T-cell (primary cell): ENCODE results near the gene IFNAR1. TPM values are rescaled to one million over a fixed set of nuclear protein-coding genes. Genes with fewer than 3 reads are reported as not detected.
A peak's percentile ranks its signal among the peaks of the same experiment; 100 is the strongest.

Experiments used
- ATAC-seq, 4 experiments: fragments of 200-7000 bp in 3 of 4; fragments of 150-1000 bp in 1 of 4; cut with Tn5 transposase; replicated peaks in 1 of 4; 1 replicate in 3 of 4; 2 replicates in 1 of 4; pipeline ENCODE4 v1.10.0; 2021; ENCODE audit warnings: moderate library complexity in 3 of 4, mild to moderate bottlenecking in 2 of 4, moderate number of reproducible peaks in 1 of 4
- CTCF ChIA-PET, 2 donors: fragments of 300-600 bp; sonication (Branson Sonifier 250); formaldehyde crosslinking; loops; one replicate each; lab custom pipeline; 2022; ENCODE audit warnings: antibody characterized with exemption in 2 of 2; lab: Charles Lee
- POLR2A ChIA-PET, 2 donors: fragments of 300-600 bp; sonication (Branson Sonifier 250); formaldehyde crosslinking; loops; one replicate each; lab custom pipeline; 2022; ENCODE audit warnings: antibody characterized with exemption in 2 of 2; lab: Charles Lee
- DNase-seq, 35 experiments: peaks; one replicate each; pipeline versions ENCODE4 v3.0.0 to v3.0.0-alpha.2; 2013 to 2023
- H3K27ac ChIP-seq: one replicate; pipeline ENCODE4 v1.5.1; 2013; ENCODE audit warnings: low read length
- H3K27me3 ChIP-seq, 2 experiments: replicated peaks in 1 of 2; 1 replicate in 1 of 2; 2 replicates in 1 of 2; pipeline versions ENCODE4 v1.6.1 to v1.7.0; 2013; ENCODE audit warnings: low read length in 1 of 2, mixed read lengths in 1 of 2; ENCODE audit not compliant: control insufficient read depth in 2 of 2, insufficient read depth in 2 of 2; ENCODE audit errors: extremely low read depth in 1 of 2
- H3K36me3 ChIP-seq, 2 donors: 1 replicate in 1 of 2; 2 replicates in 1 of 2; pipeline versions ENCODE4 v1.6.1 to v1.7.0; 2013; ENCODE audit warnings: low read length in 1 of 2; ENCODE audit not compliant: control insufficient read depth in 2 of 2, insufficient read depth in 1 of 2; ENCODE audit errors: extremely low read depth in 1 of 2
- H3K4me1 ChIP-seq, 2 experiments: 1 replicate in 1 of 2; 2 replicates in 1 of 2; pipeline versions ENCODE4 v1.6.1 to v1.7.0; 2013; ENCODE audit warnings: low read length in 2 of 2, mixed read lengths in 1 of 2; ENCODE audit not compliant: insufficient read depth in 2 of 2, control insufficient read depth in 1 of 2; ENCODE audit errors: extremely low read depth in 1 of 2
- H3K4me3 ChIP-seq, 2 donors: 1 replicate in 1 of 2; 2 replicates in 1 of 2; pipeline versions ENCODE4 v1.5.1 to v1.7.0; 2013; ENCODE audit warnings: mild to moderate bottlenecking in 2 of 2, low read length in 1 of 2, moderate library complexity in 1 of 2; ENCODE audit not compliant: control insufficient read depth in 1 of 2; ENCODE audit errors: extremely low read depth in 1 of 2
- H3K9me3 ChIP-seq: 2 replicates; pipeline ENCODE4 v1.7.0; 2013
- H3K27ac Mint-ChIP-seq, 2 donors: one replicate each; pipeline ENCODE4 v1.8.0; 2020 to 2021; ENCODE audit warnings: mild to moderate bottlenecking in 2 of 2, mixed read lengths in 2 of 2
- H3K27me3 Mint-ChIP-seq, 2 donors: one replicate each; pipeline ENCODE4 v1.8.0; 2021 to 2022; ENCODE audit warnings: mixed read lengths in 2 of 2
- H3K36me3 Mint-ChIP-seq: one replicate; pipeline ENCODE4 v1.8.0; 2021; ENCODE audit warnings: mixed read lengths
- H3K4me1 Mint-ChIP-seq, 3 donors: one replicate each; pipeline ENCODE4 v1.8.0; 2020 to 2022; ENCODE audit warnings: mixed read lengths in 3 of 3, mild to moderate bottlenecking in 1 of 3
- H3K4me3 Mint-ChIP-seq, 3 donors: one replicate each; pipeline ENCODE4 v1.8.0; 2020 to 2022; ENCODE audit warnings: mild to moderate bottlenecking in 3 of 3, mixed read lengths in 3 of 3, moderate library complexity in 3 of 3
- H3K9me3 Mint-ChIP-seq, 3 donors: one replicate each; pipeline ENCODE4 v1.8.0; 2020 to 2022; ENCODE audit warnings: mixed read lengths in 3 of 3
- WGBS: methylation state at CpG from one replicate; pipeline ENCODE4 v1.1.5; 2013; ENCODE audit warnings: missing lambda C conversion rate; ENCODE audit not compliant: insufficient coverage; 5-methylcytosine and 5-hydroxymethylcytosine counted together
- total RNA-seq, 35 experiments: library from RNA in 6 of 35; stranded (reverse) in 6 of 35; fragments of 120-200 nt in 1 of 35; gene quantifications; one replicate each; pipeline versions ENCODE4 v1.2.1 to v1.2.4 and lab custom pipeline; 2013 to 2026

The IFNAR1 gene
- total RNA-seq, 5 donors from 2014 or later (not counting 1 experiment from before 2014, with no cell fraction given), result 22.1 to 51.1 (median 45.6) TPM

DNA sequence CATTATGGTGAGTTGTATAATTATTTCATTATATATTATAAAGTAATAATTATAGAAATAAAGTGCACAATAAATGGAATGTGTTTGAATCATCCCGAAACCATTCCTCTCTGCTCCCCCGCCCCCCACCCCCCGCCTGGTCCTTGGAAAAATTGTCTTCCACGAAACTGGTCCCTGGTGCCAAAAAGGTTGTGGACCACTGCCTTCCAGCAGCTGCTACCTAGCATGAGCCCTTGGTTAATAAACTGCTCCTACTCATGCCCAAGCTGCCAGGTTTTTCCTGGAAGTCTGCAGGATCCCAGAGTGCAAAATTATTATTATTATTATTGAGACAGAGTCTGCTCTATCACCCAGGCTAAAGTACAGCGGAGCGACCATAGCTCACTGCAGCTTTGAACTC lies 71.7 kb downstream of the IFNAR1 start:
- H3K36me3 ChIP-seq, result no peaks in the 10 kb centered on the region
- ATAC-seq (no peak), DNase-seq (no peak)
- POLR2A ChIA-PET, result interaction anchor here in 1 of 2 donors (0.5 kb wide), 1 partner anchor 93 kb away, joined by 3 read pairs; no protein-coding TSS in a partner anchor
- no peak overlapping the region for H3K4me3 Mint-ChIP-seq
- H3K27me3 ChIP-seq, result peaks cover 0 to 46% of the 10 kb centered on the region in 2 experiments
- peaks cover 0 to 4% of the 10 kb centered on the region in 2 donors for H3K27me3 Mint-ChIP-seq
- H3K4me3 ChIP-seq, result no peak overlapping the region
- no peaks in the 10 kb centered on the region for H3K9me3 Mint-ChIP-seq
- no peak overlapping the region for H3K27ac ChIP-seq
- H3K36me3 Mint-ChIP-seq, result no peaks in the 10 kb centered on the region
- no peaks in the 10 kb centered on the region for H3K9me3 ChIP-seq
- no peak overlapping the region for H3K27ac Mint-ChIP-seq
- 80% methylated on average over 1 of the region's 6 CpGs for WGBS
- CTCF ChIA-PET, result no interaction called here
- H3K4me1 ChIP-seq, result no peaks in the 10 kb centered on the region
- peaks cover 11 to 23% (median 20%) of the 10 kb centered on the region in 3 donors for H3K4me1 Mint-ChIP-seq

DNA sequence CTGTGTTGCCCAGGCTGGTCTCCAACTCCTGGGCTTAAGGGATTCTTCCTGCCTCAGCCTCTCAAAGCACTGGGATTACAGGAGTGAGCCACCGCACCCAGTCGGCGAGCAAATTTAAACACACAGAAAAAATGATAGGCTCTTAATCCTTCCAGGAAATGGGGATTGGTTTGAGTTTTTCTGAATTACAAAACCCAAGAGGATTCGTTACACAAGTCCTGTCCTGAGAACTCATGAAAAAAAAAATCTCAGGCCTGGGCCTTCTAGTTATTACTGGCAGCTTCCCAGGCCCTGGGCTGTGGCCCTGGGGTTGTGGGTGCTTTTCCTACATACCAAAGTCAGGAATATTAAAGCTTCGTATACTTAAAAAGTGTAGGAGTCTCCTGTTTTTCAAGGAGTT lies 72.2 kb downstream of the IFNAR1 start:
- POLR2A ChIA-PET, result no interaction called here

DNA sequence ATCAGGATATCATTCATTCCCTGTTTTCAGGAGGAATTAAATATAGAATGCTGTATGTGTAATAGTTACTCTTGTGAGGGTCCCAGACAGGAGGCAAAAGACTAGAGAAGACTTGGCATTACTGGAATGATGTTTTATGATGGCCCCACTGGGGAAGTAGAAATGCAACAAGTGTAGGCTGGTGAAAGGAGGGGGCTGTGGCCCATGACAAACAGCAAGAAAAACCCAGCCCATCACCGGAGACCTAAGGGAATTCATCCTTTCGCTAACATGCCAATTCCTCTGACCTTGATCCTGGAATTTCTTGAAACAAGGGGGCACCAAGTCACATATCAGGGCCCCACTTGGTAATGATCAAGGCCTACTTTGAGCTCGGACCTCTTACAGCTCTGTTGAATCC lies 72.9 kb downstream of the IFNAR1 start:
- CTCF ChIA-PET, result no interaction called here
- POLR2A ChIA-PET, result interaction anchor here in 1 of 2 donors (0.6 to 0.7 kb wide), 2 partner anchors 137 to 279 kb away, joined by 4 to 8 read pairs; no protein-coding TSS in a partner anchor
- Histone ChIP-seq H3K36me3 (no peaks in the 10 kb centered on the region), H3K4me1 (peaks cover 3 to 5% of the 10 kb centered on the region in 2 experiments), H3K9me3 (no peaks in the 10 kb centered on the region), H3K27ac (no peak overlapping the region), H3K27me3 (peaks cover 0 to 43% of the 10 kb centered on the region in 2 experiments), H3K4me3 (no peak overlapping the region)
- Mint-ChIP-seq H3K9me3 (no peaks in the 10 kb centered on the region), H3K4me1 (peaks cover 18 to 23% (median 20%) of the 10 kb centered on the region in 3 donors), H3K4me3 (no peak overlapping the region), H3K27me3 (no peaks in the 10 kb centered on the region), H3K36me3 (no peaks in the 10 kb centered on the region), H3K27ac (peak overlapping the region in 1 of 2 donors; percentile 44)
- 92% methylated on average over 3 of the region's 3 CpGs for WGBS
- DNase-seq, result no peak
- no peak for ATAC-seq

More for the DNA sequence above, 72.2 kb downstream of the IFNAR1 start:
- ATAC-seq (no peak), DNase-seq (no peak)
- Histone ChIP-seq H3K4me3 (no peak overlapping the region), H3K4me1 (no peaks in the 10 kb centered on the region), H3K27me3 (peaks cover 0 to 45% of the 10 kb centered on the region in 2 experiments), H3K9me3 (no peaks in the 10 kb centered on the region), H3K27ac (no peak overlapping the region), H3K36me3 (no peaks in the 10 kb centered on the region)
- Mint-ChIP-seq H3K4me3 (no peak overlapping the region), H3K9me3 (no peaks in the 10 kb centered on the region), H3K36me3 (no peaks in the 10 kb centered on the region), H3K27me3 (peaks cover 0 to 4% of the 10 kb centered on the region in 2 donors), H3K27ac (no peak overlapping the region), H3K4me1 (peaks cover 14 to 23% (median 20%) of the 10 kb centered on the region in 3 donors)
- CTCF ChIA-PET, result no interaction called here
- WGBS, result no CpG with 5 or more reads among the region's 5 CpGs

DNA sequence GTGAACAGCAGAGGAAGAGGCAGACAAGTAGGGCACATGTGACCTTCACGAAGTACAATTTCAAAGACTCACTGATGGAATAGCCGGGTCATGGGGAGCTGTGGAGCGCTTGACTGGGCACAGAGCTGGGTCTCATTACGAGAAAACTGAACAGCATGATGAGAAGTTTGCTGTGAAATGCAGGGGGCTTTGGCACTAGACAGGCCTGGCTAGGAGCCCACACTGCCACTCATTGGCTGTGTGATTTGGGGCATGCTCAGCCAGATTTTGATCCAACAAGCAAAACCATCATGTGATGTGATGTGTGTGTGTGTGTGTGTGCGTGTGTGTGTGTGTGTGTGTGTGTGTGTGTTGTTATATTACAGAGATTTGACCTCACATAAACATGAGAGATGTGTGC lies 73.6 kb downstream of the IFNAR1 start:
- H3K27me3 ChIP-seq, result peaks cover 0 to 38% of the 10 kb centered on the region in 2 experiments
- POLR2A ChIA-PET, result interaction anchor here in 1 of 2 donors (0.7 kb wide), 1 partner anchor 280 kb away, joined by 4 read pairs; no protein-coding TSS in a partner anchor
- H3K4me1 Mint-ChIP-seq, result peaks cover 18 to 23% (median 20%) of the 10 kb centered on the region in 3 donors
- DNase-seq (no peak), ATAC-seq (no peak)
- peak overlapping the region; percentile 24 to 44 for H3K27ac Mint-ChIP-seq
- CTCF ChIA-PET, result no interaction called here
- WGBS, result 98% methylated on average over 4 of the region's 5 CpGs
- H3K4me3 Mint-ChIP-seq, result no peak overlapping the region
- H3K36me3 Mint-ChIP-seq, result no peaks in the 10 kb centered on the region
- H3K36me3 ChIP-seq, result no peaks in the 10 kb centered on the region
- no peak overlapping the region for H3K27ac ChIP-seq
- H3K9me3 ChIP-seq, result no peaks in the 10 kb centered on the region
- H3K9me3 Mint-ChIP-seq, result no peaks in the 10 kb centered on the region
- H3K4me3 ChIP-seq, result no peak overlapping the region
- peaks cover 3 to 9% of the 10 kb centered on the region in 2 experiments for H3K4me1 ChIP-seq
- no peaks in the 10 kb centered on the region for H3K27me3 Mint-ChIP-seq

DNA sequence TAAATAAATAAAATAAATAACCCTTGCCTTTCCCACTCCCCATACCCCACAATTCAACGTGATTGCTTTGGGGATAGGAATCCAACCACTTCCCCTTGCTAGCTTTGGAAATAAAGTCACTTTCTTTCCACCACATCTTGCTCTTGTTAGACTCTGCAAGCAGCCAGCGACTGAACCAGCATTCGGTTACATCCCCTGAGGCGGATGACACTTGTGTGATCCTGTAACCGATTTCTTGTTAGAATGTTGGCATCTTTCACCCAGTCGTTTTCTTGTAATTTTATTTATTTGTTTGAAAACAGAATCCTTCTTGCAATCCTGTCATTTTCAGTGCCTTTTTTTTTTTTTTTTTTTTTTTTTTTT lies 76.8 kb downstream of the IFNAR1 start:
- Histone ChIP-seq H3K27ac (no peak overlapping the region), H3K4me3 (no peak overlapping the region), H3K36me3 (no peaks in the 10 kb centered on the region), H3K9me3 (no peaks in the 10 kb centered on the region), H3K27me3 (peaks cover 0 to 32% of the 10 kb centered on the region in 2 experiments), H3K4me1 (peaks cover 13 to 37% of the 10 kb centered on the region in 2 experiments)
- Mint-ChIP-seq H3K9me3 (no peaks in the 10 kb centered on the region), H3K4me1 (peaks cover 41 to 46% (median 45%) of the 10 kb centered on the region in 3 donors), H3K36me3 (no peaks in the 10 kb centered on the region), H3K4me3 (no peak overlapping the region), H3K27me3 (peaks cover 0 to 4% of the 10 kb centered on the region in 2 donors), H3K27ac (peak overlapping the region in 1 of 2 donors; percentile 71)
- ATAC-seq (no peak), DNase-seq (no peak)
- ChIA-PET CTCF (interaction anchor here in 1 of 2 donors (1.4 kb wide), 1 partner anchor 40 kb away, joined by 4 read pairs; no protein-coding TSS in a partner anchor), POLR2A (interaction anchor here in 1 of 2 donors (0.6 kb wide), 1 partner anchor 546 kb away, joined by 3 read pairs; no protein-coding TSS in a partner anchor)
- no CpG with 5 or more reads among the region's 6 CpGs for WGBS

DNA sequence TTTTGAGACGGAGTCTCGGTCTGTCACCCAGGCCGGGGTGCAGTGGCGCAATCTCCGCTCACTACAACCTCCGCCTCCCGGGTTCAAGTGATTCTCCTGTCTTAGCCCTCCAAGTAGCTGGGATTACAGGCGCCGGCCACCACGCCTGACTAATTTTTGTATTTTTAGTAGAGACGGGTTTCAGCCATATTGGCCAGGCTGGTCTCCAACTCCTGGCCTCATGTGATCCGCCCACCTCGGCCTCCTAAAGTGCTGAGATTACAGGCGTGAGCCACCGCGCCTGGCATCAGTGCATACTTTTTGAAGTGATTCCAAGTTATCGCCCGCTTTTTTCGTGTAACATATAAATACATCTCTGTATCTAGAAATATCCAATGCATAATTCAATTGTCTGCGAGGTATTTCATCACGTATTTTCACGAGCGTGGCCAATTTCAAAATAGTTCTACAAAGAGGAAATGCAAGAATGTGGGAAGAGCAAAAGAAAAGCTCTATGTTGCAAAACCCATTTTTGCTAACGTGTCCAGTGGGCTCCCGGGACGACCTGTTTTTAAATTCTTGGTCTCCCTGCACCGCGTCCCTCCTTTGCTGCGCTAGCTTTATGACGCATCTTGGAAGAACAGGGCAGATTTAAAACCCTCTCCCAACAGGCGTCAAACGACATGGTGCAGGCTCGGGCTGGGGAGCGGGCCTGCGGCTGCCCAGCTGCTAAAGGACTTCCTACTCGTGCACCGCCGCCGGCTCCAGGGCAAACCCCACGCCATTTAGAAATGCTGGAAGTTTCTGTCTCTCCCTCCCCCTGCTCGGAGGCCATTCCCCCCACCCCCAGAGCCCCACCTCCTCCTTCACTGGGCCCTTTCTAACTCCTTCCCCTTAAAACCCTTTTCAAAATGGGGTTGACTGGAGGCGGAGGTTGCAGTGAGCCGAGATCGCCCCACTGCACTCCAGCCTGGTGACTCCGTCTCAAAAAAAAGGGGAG lies 77.5 kb downstream of the IFNAR1 start:
- peak in 10 of 35 experiments; percentile 4 to 47 (median 27) for DNase-seq

More for the DNA sequence above, 77.5 kb downstream of the IFNAR1 start:
- Mint-ChIP-seq H3K4me1 (peaks cover 48 to 53% (median 51%) of the 10 kb centered on the region in 3 donors), H3K27ac (peak overlapping the region; percentile 76 to 87), H3K36me3 (no peaks in the 10 kb centered on the region), H3K9me3 (no peaks in the 10 kb centered on the region), H3K4me3 (peak overlapping the region; percentile 71 to 80 (median 77)), H3K27me3 (peaks cover 0 to 4% of the 10 kb centered on the region in 2 donors)
- H3K27me3 ChIP-seq, result peaks cover 0 to 31% of the 10 kb centered on the region in 2 experiments
- 71% methylated on average over 19 of the region's 45 CpGs for WGBS
- H3K9me3 ChIP-seq, result no peaks in the 10 kb centered on the region
- peaks cover 13 to 40% of the 10 kb centered on the region in 2 experiments for H3K4me1 ChIP-seq
- H3K27ac ChIP-seq, result peak overlapping the region; percentile 18
- POLR2A ChIA-PET, result interaction anchor here (0.6 to 0.9 kb wide), 3 partner anchors 40 to 546 kb away, joined by 3 to 4 read pairs (median 3); no protein-coding TSS in a partner anchor
- ATAC-seq, result peak; percentile 33 to 48 (median 38)
- CTCF ChIA-PET, result interaction anchor here in 1 of 2 donors (1.1 to 1.4 kb wide), 2 partner anchors 18 to 40 kb away, joined by 4 to 6 read pairs; no protein-coding TSS in a partner anchor
- no peaks in the 10 kb centered on the region for H3K36me3 ChIP-seq
- H3K4me3 ChIP-seq, result peak overlapping the region; percentile 32 to 44
